Measurements from ENCODE around the gene KIRREL3.

The KIRREL3 gene

GRCh38 chr11:126914941-126915340, 85.6 kb downstream of the KIRREL3 start:
- no peak for DNase-seq (ENCODE audit: low read depth)

GRCh38 chr11:126914166-126914565, 86.4 kb downstream of the KIRREL3 start:
- no peak for DNase-seq (ENCODE audit: low read depth)

- DNase-seq (ENCODE audit: low read depth): no peak
Observed at GRCh38 chr11:126904520-126904919, 96.0 kb downstream of the KIRREL3 start.

- DNase-seq (ENCODE audit: low read depth): no peak
Observed at GRCh38 chr11:126901783-126902182, 98.8 kb downstream of the KIRREL3 start.

GRCh38 chr11:126899961-126900748, 100.4 kb downstream of the KIRREL3 start:
- DNase-seq (ENCODE audit: low read depth): no peak

GRCh38 chr11:126898802-126899201, 101.8 kb downstream of the KIRREL3 start:
- DNase-seq (ENCODE audit: low read depth): no peak

GRCh38 chr11:126897430-126897829, 103.1 kb downstream of the KIRREL3 start:
- DNase-seq (ENCODE audit: low read depth): no peak

GRCh38 chr11:126896025-126896424, 104.5 kb downstream of the KIRREL3 start:
- DNase-seq (ENCODE audit: low read depth): no peak

GRCh38 chr11:126893796-126894195, 106.8 kb downstream of the KIRREL3 start:
- no peak for DNase-seq (ENCODE audit: low read depth)

- DNase-seq (ENCODE audit: low read depth): no peak
Observed at GRCh38 chr11:126892756-126893155, 107.8 kb downstream of the KIRREL3 start.

- no peak for DNase-seq (ENCODE audit: low read depth)
Observed at GRCh38 chr11:126891556-126892217, 108.9 kb downstream of the KIRREL3 start.

GRCh38 chr11:126890561-126890960, 110.0 kb downstream of the KIRREL3 start:
- no peak for DNase-seq (ENCODE audit: low read depth)

- no peak for DNase-seq (ENCODE audit: low read depth)
Observed at GRCh38 chr11:126888115-126888712, 112.4 kb downstream of the KIRREL3 start.

- DNase-seq (ENCODE audit: low read depth): no peak
Observed at GRCh38 chr11:126886636-126887035, 113.9 kb downstream of the KIRREL3 start.

GRCh38 chr11:126886085-126886484, 114.5 kb downstream of the KIRREL3 start:
- DNase-seq (ENCODE audit: low read depth): no peak

- no peak for DNase-seq (ENCODE audit: low read depth)
Observed at GRCh38 chr11:126884594-126884993, 116.0 kb downstream of the KIRREL3 start.

GRCh38 chr11:126884192-126884591, 116.4 kb downstream of the KIRREL3 start:
- DNase-seq (ENCODE audit: low read depth): no peak

GRCh38 chr11:126880872-126881271, 119.7 kb downstream of the KIRREL3 start:
- no peak for DNase-seq (ENCODE audit: low read depth)

- DNase-seq (ENCODE audit: low read depth): no peak
Observed at GRCh38 chr11:126879516-126879915, 121.1 kb downstream of the KIRREL3 start.

- DNase-seq (ENCODE audit: low read depth): no peak
Observed at GRCh38 chr11:126878913-126879482, 121.6 kb downstream of the KIRREL3 start.

- no peak for DNase-seq (ENCODE audit: low read depth)
Observed at GRCh38 chr11:126874831-126875230, 125.7 kb downstream of the KIRREL3 start.

GRCh38 chr11:126874276-126874675, 126.3 kb downstream of the KIRREL3 start:
- no peak for DNase-seq (ENCODE audit: low read depth)

GRCh38 chr11:126871792-126872191, 128.8 kb downstream of the KIRREL3 start:
- DNase-seq (ENCODE audit: low read depth): no peak
